HepG2 (cell line): ENCODE measurements around the gene TPM2. TPM values are rescaled to one million over a fixed set of nuclear protein-coding genes. Genes with fewer than 3 reads are reported as not detected.

Experiments
- ATAC-seq: fragments of 200-7000 bp; cut with Tn5 transposase; 3 replicates; pipeline ENCODE4 v1.9.1; 2020; ENCODE audit warnings: mild to moderate bottlenecking, moderate library complexity
- BruUV-seq: library from RNA; stranded (reverse); fragments of 400-500 nt; replicated peaks from 2 replicates; lab custom pipeline; 2021; lab: Mats Ljungman, UMichigan
- CTCF ChIA-PET: fragments of 300-600 bp; formaldehyde crosslinking; extraction: SDS; loops from one replicate; lab custom pipeline; 2021; ENCODE audit warnings: low total read pairs, inconsistent platforms, low intra/inter-chr PET ratio; lab: Yijun Ruan, JAX
- POLR2A ChIA-PET: fragments of 350-600 bp; sonication (Branson Sonifier 250); formaldehyde crosslinking; loops from one replicate; lab custom pipeline; 2020; ENCODE audit warnings: antibody characterized with exemption, inconsistent platforms; lab: Yijun Ruan, JAX
- DNase-seq: peaks from one replicate; pipeline ENCODE4 v3.0.0-alpha.2; 2015; ENCODE audit warnings: low spot score
- FAIRE-seq: peaks from 3 replicates; lab custom pipeline; 2011; peaks lifted over from hg19 to GRCh38; lab: Jason Lieb, UNC
- H2AFZ ChIP-seq: one replicate; pipeline ENCODE4 v1.6.1; 2011; ENCODE audit warnings: low read length, inconsistent platforms
- H3K27ac ChIP-seq: fragments of 300-600 bp; 3 replicates; pipeline ENCODE4 v1.8.0; 2011; ENCODE audit warnings: mixed run types, mild to moderate bottlenecking, mixed read lengths, low read length, inconsistent platforms; ENCODE audit not compliant: insufficient read depth; ENCODE audit errors: extremely low read length
- H3K27me3 ChIP-seq, 2 experiments: fragments of 200-600 bp in 1 of 2; 2 replicates in 1 of 2; 3 replicates in 1 of 2; pipeline versions ENCODE4 v1.6.0 to v1.8.0; 2011; ENCODE audit warnings: low read length in 2 of 2, mild to moderate bottlenecking in 2 of 2, moderate library complexity in 2 of 2, inconsistent platforms in 1 of 2; ENCODE audit not compliant: insufficient read depth in 2 of 2, control insufficient read depth in 1 of 2
- H3K36me3 ChIP-seq, 2 experiments: fragments of 200-600 bp in 1 of 2; replicated peaks in 1 of 2; 2 replicates in 1 of 2; 3 replicates in 1 of 2; pipeline versions ENCODE4 v1.5.1 to v1.8.0; 2011; ENCODE audit warnings: low read length in 2 of 2, inconsistent platforms in 1 of 2; ENCODE audit not compliant: insufficient read depth in 2 of 2, control insufficient read depth in 1 of 2
- H3K4me1 ChIP-seq: 2 replicates; pipeline ENCODE4 v1.5.1; 2012; ENCODE audit warnings: low read length, inconsistent platforms; ENCODE audit not compliant: insufficient read depth
- H3K4me2 ChIP-seq: 2 replicates; pipeline ENCODE4 v1.6.0; 2011; ENCODE audit warnings: low read depth, low read length, inconsistent platforms
- H3K4me3 ChIP-seq, 3 experiments: fragments of 200-600 bp in 1 of 3; sonication (generic), shearing (Covaris generic) in 1 of 3; replicated peaks in 1 of 3; 2 replicates each; pipeline ENCODE4 v1.5.1; 2011 to 2016; ENCODE audit warnings: low read length in 3 of 3, inconsistent platforms in 2 of 3, low read depth in 2 of 3, mild to moderate bottlenecking in 2 of 3, control low read depth in 1 of 3, mixed read lengths in 1 of 3; ENCODE audit not compliant: insufficient read depth in 1 of 3
- H3K79me2 ChIP-seq: one replicate; pipeline ENCODE4 v1.6.1; 2011; ENCODE audit warnings: low read length, inconsistent platforms; ENCODE audit not compliant: insufficient read depth
- H3K9ac ChIP-seq: 2 replicates; pipeline ENCODE4 v1.6.0; 2011; ENCODE audit warnings: mild to moderate bottlenecking, low read depth, low read length, inconsistent platforms; ENCODE audit not compliant: insufficient read depth
- H3K9me3 ChIP-seq: 2 replicates; pipeline ENCODE4 v1.5.1; 2012; ENCODE audit warnings: mild to moderate bottlenecking, low read length
- H4K20me1 ChIP-seq: 2 replicates; pipeline ENCODE4 v1.6.0; 2011; ENCODE audit warnings: inconsistent platforms, mild to moderate bottlenecking, low read length, moderate library complexity; ENCODE audit not compliant: insufficient read depth
- DR1 ChIP-seq: sonication (generic); formaldehyde crosslinking; IDR thresholded peaks from 2 replicates; pipeline ENCODE4 v1.8.0; 2021; ENCODE audit warnings: mild to moderate bottlenecking, missing genetic modification reagents, inconsistent platforms
- GATAD2A ChIP-seq: IDR thresholded peaks from 2 replicates; pipeline ENCODE4 v1.6.1; 2016
- HDAC1 ChIP-seq: sonication (generic); formaldehyde crosslinking; IDR thresholded peaks from 2 replicates; pipeline ENCODE4 v1.5.1; 2020; ENCODE audit warnings: mild to moderate bottlenecking, missing genetic modification reagents
- NCOA2 ChIP-seq: sonication (generic); formaldehyde crosslinking; IDR thresholded peaks from 2 replicates; pipeline ENCODE4 v1.8.0; 2022; ENCODE audit warnings: inconsistent platforms
- PLRG1 ChIP-seq: fragments of 450-650 bp; conservative IDR thresholded peaks from 2 replicates; pipeline ENCODE4 v1.6.1; 2016
- POLR2A ChIP-seq, 2 experiments: IDR thresholded peaks; 2 replicates each; pipeline ENCODE4 v1.6.1; 2011; ENCODE audit warnings: low read depth in 2 of 2, low read length in 2 of 2, mild to moderate bottlenecking in 1 of 2, moderate library complexity in 1 of 2; ENCODE audit not compliant: insufficient read depth in 1 of 2
- SCMH1 ChIP-seq: sonication (generic); formaldehyde crosslinking; IDR thresholded peaks from 2 replicates; pipeline ENCODE4 v1.9.0; 2021; ENCODE audit warnings: missing genetic modification reagents, mild to moderate bottlenecking, borderline replicate concordance
- SRY ChIP-seq: sonication (generic); formaldehyde crosslinking; IDR thresholded peaks from 2 replicates; pipeline ENCODE4 v1.8.0; 2022; ENCODE audit warnings: mild to moderate bottlenecking, missing genetic modification reagents
- ZMYM4 ChIP-seq: sonication (generic); formaldehyde crosslinking; IDR thresholded peaks from 2 replicates; pipeline ENCODE4 v1.8.1; 2023; ENCODE audit warnings: mild to moderate bottlenecking, missing genetic modification reagents
- ZNF33A ChIP-seq: sonication (generic); formaldehyde crosslinking; IDR thresholded peaks from 2 replicates; pipeline ENCODE4 v1.5.1; 2020; ENCODE audit warnings: missing genetic modification reagents, mild to moderate bottlenecking, moderate library complexity, borderline replicate concordance
- ZNF33B ChIP-seq: sonication (generic); formaldehyde crosslinking; IDR thresholded peaks from 2 replicates; pipeline ENCODE4 v1.5.1; 2020; ENCODE audit warnings: mild to moderate bottlenecking, missing genetic modification reagents
- ZNF510 ChIP-seq: sonication (generic); formaldehyde crosslinking; IDR thresholded peaks from 2 replicates; pipeline ENCODE4 v1.4.0; 2020; ENCODE audit warnings: low read depth, mild to moderate bottlenecking, missing genetic modification reagents
- ZNF883 ChIP-seq: sonication (generic); formaldehyde crosslinking; IDR thresholded peaks from 2 replicates; pipeline ENCODE4 v1.5.1; 2020; ENCODE audit warnings: mild to moderate bottlenecking, missing genetic modification reagents; ENCODE audit errors: not compliant biosample characterization
- ZSCAN21 ChIP-seq: sonication (generic); formaldehyde crosslinking; IDR thresholded peaks from 2 replicates; pipeline ENCODE4 v1.8.0; 2022; ENCODE audit warnings: mild to moderate bottlenecking, missing genetic modification reagents, moderate library complexity, borderline replicate concordance
- WGBS: methylation state at CpG from one replicate; pipeline ENCODE4 v1.1.6; 2017; ENCODE audit warnings: low lambda C conversion rate; 5-methylcytosine and 5-hydroxymethylcytosine counted together
- in situ Hi-C: cut with HindIII; loops from 2 replicates; pipeline ENCODE4 v1.10.0; 2017; ENCODE audit warnings: low pct_unique_long_range_greater_than_20kb; ENCODE audit not compliant: extremely low pct_ligation_motif_present
- intact Hi-C: fragments of 100-400 bp; cut with micrococcal nuclease; formaldehyde crosslinking; loops from one replicate; pipeline ENCODE4 v1.10.0; 2022; ENCODE audit not compliant: unreplicated experiment
- polyA plus RNA-seq, 8 experiments: library from polyadenylated mRNA; depleted of rRNA in 3 of 8; stranded (reverse) in 7 of 8; unstranded in 1 of 8; fragments of >200 nt; fragmentation: Illumina TruSeq in 4 of 8; extraction: Trizol in 4 of 8; gene quantifications; 2 replicates each; pipeline versions ENCODE4 v1.2.1 to v1.2.3, GENCODE V29; 2011 to 2016; ENCODE audit warnings: low read depth in 4 of 8, missing spikeins in 1 of 8, mixed read lengths in 1 of 8; ENCODE audit not compliant: insufficient read depth in 1 of 8
- total RNA-seq, 5 experiments: library from RNA; depleted of rRNA; stranded (reverse); fragments of >200 nt; fragmentation: Illumina TruSeq; extraction: Trizol; gene quantifications; 2 replicates each; pipeline ENCODE4 v1.2.3, GENCODE V29; 2016; ENCODE audit warnings: low read depth in 1 of 5
- TF ChIP-seq, protein P1 (sequence below): IDR thresholded peaks from 2 replicates; pipeline ENCODE4 v1.6.1; 2016; ENCODE audit warnings: mild to moderate bottlenecking
- TF ChIP-seq, protein P2 (sequence below): sonication (generic); formaldehyde crosslinking; conservative IDR thresholded peaks from 2 replicates; pipeline ENCODE4 v1.8.1; 2023; ENCODE audit warnings: missing genetic modification reagents
- TF ChIP-seq, protein P3 (sequence below): sonication (generic); formaldehyde crosslinking; IDR thresholded peaks from 2 replicates; pipeline ENCODE4 v1.4.0; 2020; ENCODE audit warnings: missing genetic modification reagents
- TF ChIP-seq, protein P4 (sequence below): sonication (generic); formaldehyde crosslinking; IDR thresholded peaks from 2 replicates; pipeline ENCODE4 v1.5.1; 2020; ENCODE audit warnings: mild to moderate bottlenecking, missing genetic modification reagents, borderline replicate concordance

TPM2 gene
- total and polyA plus RNA-seq, 2 of the 13 experiments (the other 11 are each of a cell fraction or from before 2014, with no cell fraction given), result 3.1 to 10.7 TPM

DNA sequence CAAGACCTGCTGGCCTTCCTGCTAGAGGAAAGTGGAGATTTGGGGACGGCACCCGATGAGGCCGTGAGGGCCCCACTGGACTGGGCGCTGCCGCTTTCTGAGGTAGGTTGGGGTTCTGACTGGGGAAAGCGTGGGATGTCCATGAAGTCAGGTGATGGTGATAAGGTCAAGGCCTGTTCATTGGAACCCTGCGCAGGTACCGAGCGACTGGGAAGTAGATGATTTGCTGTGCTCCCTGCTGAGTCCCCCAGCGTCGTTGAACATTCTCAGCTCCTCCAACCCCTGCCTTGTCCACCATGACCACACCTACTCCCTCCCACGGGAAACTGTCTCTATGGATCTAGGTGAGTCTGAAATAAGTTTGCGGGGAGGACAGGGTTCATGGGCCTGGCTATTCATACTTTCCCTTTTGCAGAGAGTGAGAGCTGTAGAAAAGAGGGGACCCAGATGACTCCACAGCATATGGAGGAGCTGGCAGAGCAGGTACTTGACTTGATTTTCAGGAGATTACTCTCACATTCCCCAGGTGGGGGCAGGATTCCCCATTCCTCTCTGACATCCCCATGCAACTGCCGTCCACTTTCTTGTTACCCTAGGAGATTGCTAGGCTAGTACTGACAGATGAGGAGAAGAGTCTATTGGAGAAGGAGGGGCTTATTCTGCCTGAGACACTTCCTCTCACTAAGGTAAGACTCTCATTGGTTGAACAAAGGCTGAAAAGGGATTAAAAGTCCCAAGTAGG, 43.2 kb upstream of the TPM2 start:
- Histone ChIP-seq H3K79me2 (peaks cover 49% of the 10 kb centered on the region), H2AFZ (no peak overlapping the region), H3K4me1 (peaks cover 46% of the 10 kb centered on the region), H3K4me2 (peak overlapping the region; percentile 98), H3K4me3 (peak overlapping the region; percentile 92 to 98 (median 92)), H3K36me3 (peaks cover 16 to 39% of the 10 kb centered on the region in 2 experiments), H3K27me3 (no peaks in the 10 kb centered on the region; a peak in 1 of 5 replicates), H4K20me1 (peaks cover 30% of the 10 kb centered on the region), H3K9ac (peak overlapping the region; percentile 86), H3K9me3 (no peaks in the 10 kb centered on the region), H3K27ac (peak overlapping the region; percentile 95)
- TSS peak; percentile 77 for BruUV-seq
- intact Hi-C loops, result loop anchor here (1.0 to 10.0 kb wide), 5 partner anchors 16 to 238 kb away; partner anchors contain the start of genes CCDC107, FAM221B, GBA2 and RGP1
- FAIRE-seq (peak; percentile 8), DNase-seq (peak; percentile 60), ATAC-seq (peak; percentile 26)
- CTCF ChIA-PET, result no interaction called here
- POLR2A ChIA-PET, result interaction anchor here (1.0 to 4.1 kb wide), 16 partner anchors 8 to 244 kb away, joined by 3 to 102 read pairs (median 12); partner anchors contain the start of genes ARHGEF39, CCDC107, GBA2 and HINT2
- WGBS, result 2% methylated on average over 6 of the region's 14 CpGs
- in situ Hi-C loops, result no loop called here
- TF ChIP-seq ZNF33A, result peak; percentile 12; the same call in 1 of the 2 replicates
- TF ChIP-seq DR1 (CRISPR knock-in tag), result no peak
- 0 out of 2 replicates have a peak, but pooled peaks have one; percentile 6 for TF ChIP-seq HDAC1 (CRISPR knock-in tag)
- no peak for TF ChIP-seq ZMYM4
- no peak for TF ChIP-seq ZNF510 (CRISPR knock-in tag)
- no peak for TF ChIP-seq SCMH1 (CRISPR knock-in tag)
- peak; percentile 6 for TF ChIP-seq ZNF883 (CRISPR knock-in tag)
- TF ChIP-seq NCOA2 (CRISPR knock-in tag), result no peak
- TF ChIP-seq, protein P1, sequence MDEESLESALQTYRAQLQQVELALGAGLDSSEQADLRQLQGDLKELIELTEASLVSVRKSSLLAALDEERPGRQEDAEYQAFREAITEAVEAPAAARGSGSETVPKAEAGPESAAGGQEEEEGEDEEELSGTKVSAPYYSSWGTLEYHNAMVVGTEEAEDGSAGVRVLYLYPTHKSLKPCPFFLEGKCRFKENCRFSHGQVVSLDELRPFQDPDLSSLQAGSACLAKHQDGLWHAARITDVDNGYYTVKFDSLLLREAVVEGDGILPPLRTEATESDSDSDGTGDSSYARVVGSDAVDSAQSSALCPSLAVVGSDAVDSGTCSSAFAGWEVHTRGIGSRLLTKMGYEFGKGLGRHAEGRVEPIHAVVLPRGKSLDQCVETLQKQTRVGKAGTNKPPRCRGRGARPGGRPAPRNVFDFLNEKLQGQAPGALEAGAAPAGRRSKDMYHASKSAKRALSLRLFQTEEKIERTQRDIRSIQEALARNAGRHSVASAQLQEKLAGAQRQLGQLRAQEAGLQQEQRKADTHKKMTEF (CRISPR knock-in tag), result no peak
- TF ChIP-seq, protein P2, sequence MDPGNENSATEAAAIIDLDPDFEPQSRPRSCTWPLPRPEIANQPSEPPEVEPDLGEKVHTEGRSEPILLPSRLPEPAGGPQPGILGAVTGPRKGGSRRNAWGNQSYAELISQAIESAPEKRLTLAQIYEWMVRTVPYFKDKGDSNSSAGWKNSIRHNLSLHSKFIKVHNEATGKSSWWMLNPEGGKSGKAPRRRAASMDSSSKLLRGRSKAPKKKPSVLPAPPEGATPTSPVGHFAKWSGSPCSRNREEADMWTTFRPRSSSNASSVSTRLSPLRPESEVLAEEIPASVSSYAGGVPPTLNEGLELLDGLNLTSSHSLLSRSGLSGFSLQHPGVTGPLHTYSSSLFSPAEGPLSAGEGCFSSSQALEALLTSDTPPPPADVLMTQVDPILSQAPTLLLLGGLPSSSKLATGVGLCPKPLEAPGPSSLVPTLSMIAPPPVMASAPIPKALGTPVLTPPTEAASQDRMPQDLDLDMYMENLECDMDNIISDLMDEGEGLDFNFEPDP, result 0 out of 2 replicates have a peak, but pooled peaks have one; percentile 84
- no peak for TF ChIP-seq SRY (CRISPR knock-in tag)
- TF ChIP-seq POLR2A (IDR thresholded peaks at IDR 0.05; ENCODE audit: insufficient read depth in 1 of 2, low read depth in 2 of 2, low read length in 2 of 2), result 0 out of 4 replicates have a peak, but pooled peaks of 1 of the 2 experiments have one; percentile 10
- no peak for TF ChIP-seq ZNF33B (CRISPR knock-in tag)
- no peak for TF ChIP-seq PLRG1
- TF ChIP-seq ZSCAN21, result no peak
- TF ChIP-seq GATAD2A (CRISPR knock-in tag), result no peak
- TF ChIP-seq, protein P3, sequence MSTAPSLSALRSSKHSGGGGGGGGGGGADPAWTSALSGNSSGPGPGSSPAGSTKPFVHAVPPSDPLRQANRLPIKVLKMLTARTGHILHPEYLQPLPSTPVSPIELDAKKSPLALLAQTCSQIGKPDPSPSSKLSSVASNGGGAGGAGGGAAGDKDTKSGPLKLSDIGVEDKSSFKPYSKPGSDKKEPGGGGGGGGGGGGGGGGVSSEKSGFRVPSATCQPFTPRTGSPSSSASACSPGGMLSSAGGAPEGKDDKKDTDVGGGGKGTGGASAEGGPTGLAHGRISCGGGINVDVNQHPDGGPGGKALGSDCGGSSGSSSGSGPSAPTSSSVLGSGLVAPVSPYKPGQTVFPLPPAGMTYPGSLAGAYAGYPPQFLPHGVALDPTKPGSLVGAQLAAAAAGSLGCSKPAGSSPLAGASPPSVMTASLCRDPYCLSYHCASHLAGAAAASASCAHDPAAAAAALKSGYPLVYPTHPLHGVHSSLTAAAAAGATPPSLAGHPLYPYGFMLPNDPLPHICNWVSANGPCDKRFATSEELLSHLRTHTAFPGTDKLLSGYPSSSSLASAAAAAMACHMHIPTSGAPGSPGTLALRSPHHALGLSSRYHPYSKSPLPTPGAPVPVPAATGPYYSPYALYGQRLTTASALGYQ (CRISPR knock-in tag), result no peak
- TF ChIP-seq, protein P4, sequence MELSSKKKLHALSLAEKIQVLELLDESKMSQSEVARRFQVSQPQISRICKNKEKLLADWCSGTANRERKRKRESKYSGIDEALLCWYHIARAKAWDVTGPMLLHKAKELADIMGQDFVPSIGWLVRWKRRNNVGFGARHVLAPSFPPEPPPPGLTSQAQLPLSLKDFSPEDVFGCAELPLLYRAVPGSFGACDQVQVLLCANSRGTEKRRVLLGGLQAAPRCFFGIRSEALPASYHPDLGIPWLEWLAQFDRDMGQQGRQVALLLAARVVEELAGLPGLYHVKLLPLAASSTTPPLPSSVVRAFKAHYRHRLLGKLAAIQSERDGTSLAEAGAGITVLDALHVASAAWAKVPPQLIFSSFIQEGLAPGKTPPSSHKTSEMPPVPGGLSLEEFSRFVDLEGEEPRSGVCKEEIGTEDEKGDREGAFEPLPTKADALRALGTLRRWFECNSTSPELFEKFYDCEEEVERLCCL, result no peak
